ENCODE measurements around the gene ZMYND12. TPM values are rescaled to one million over a fixed set of nuclear protein-coding genes. Genes with fewer than 3 reads are reported as not detected.

Gene ZMYND12
- polyA plus RNA-seq, 1 donor from 2014 or later, result 0.21 TPM

GRCh38 chr1:42419126-42419821 lies 36.5 kb downstream of the ZMYND12 start:
- Histone ChIP-seq H3K9me3 (ENCODE audit: low read length) (no peaks in the 10 kb centered on the region), H3K9ac (ENCODE audit: low read length) (peak overlapping the region; percentile 59), H3K9me2 (ENCODE audit: insufficient read depth, low read length) (no peaks in the 10 kb centered on the region), H3K27ac (ENCODE audit: low read length) (peak overlapping the region; percentile 95), H3K4me2 (ENCODE audit: low read length) (no peak overlapping the region), H3K36me3 (ENCODE audit: insufficient read depth, low read length) (peaks cover 9% of the 10 kb centered on the region), H2AFZ (ENCODE audit: low read depth, low read length) (no peak overlapping the region), H3K79me2 (replicated peaks; ENCODE audit: insufficient read depth, low read length) (no peaks in the 10 kb centered on the region), H3K4me3 (ENCODE audit: low read length) (peak overlapping the region; percentile 52), H3F3A (ENCODE audit: insufficient read depth, low read length, poor library complexity, severe bottlenecking) (peaks cover 21% of the 10 kb centered on the region), H4K20me1 (ENCODE audit: insufficient read depth) (no peaks in the 10 kb centered on the region), H3K27me3 (ENCODE audit: insufficient read depth, low read depth, low read length) (no peaks in the 10 kb centered on the region)
- no peak for TF ChIP-seq EZH2 (IDR thresholded peaks at IDR 0.05; ENCODE audit: borderline replicate concordance, insufficient read depth, low read length, poor library complexity, severe bottlenecking)
- TF ChIP-seq EP300 (conservative IDR thresholded peaks at IDR 0.05; ENCODE audit: poor library complexity, severe bottlenecking), result no peak
- TF ChIP-seq TAF1 (IDR thresholded peaks at IDR 0.05; ENCODE audit: low read depth), result no peak
- no peak for TF ChIP-seq CTCF (IDR thresholded peaks at IDR 0.05; ENCODE audit: poor library complexity, severe bottlenecking)
- TF ChIP-seq RAD21 (conservative IDR thresholded peaks at IDR 0.05), result no peak
- TF ChIP-seq SMC3 (conservative IDR thresholded peaks at IDR 0.05; ENCODE audit: poor library complexity), result no peak
- TF ChIP-seq REST (IDR thresholded peaks at IDR 0.05; ENCODE audit: borderline replicate concordance), result no peak

GRCh38 chr1:42418516-42418915 lies 37.3 kb downstream of the ZMYND12 start:
- H3K9me3 ChIP-seq (ENCODE audit: low read length), result no peaks in the 10 kb centered on the region
- H3K9me2 ChIP-seq (ENCODE audit: insufficient read depth, low read length), result no peaks in the 10 kb centered on the region
- no peak overlapping the region for H3K4me2 ChIP-seq (ENCODE audit: low read length)
- H3K27ac ChIP-seq (ENCODE audit: low read length), result peak overlapping the region; percentile 95
- TF ChIP-seq EZH2 (IDR thresholded peaks at IDR 0.05; ENCODE audit: borderline replicate concordance, insufficient read depth, low read length, poor library complexity, severe bottlenecking), result no peak
- TF ChIP-seq POLR2AphosphoS5 (IDR thresholded peaks at IDR 0.05), result no peak
- TF ChIP-seq RAD21 (conservative IDR thresholded peaks at IDR 0.05), result no peak
- TF ChIP-seq REST (IDR thresholded peaks at IDR 0.05; ENCODE audit: borderline replicate concordance), result peak; percentile 5
- no peak for TF ChIP-seq EP300 (conservative IDR thresholded peaks at IDR 0.05; ENCODE audit: poor library complexity, severe bottlenecking)
- TF ChIP-seq MXI1 (conservative IDR thresholded peaks at IDR 0.05; ENCODE audit: poor library complexity, severe bottlenecking), result no peak
- TF ChIP-seq TAF1 (IDR thresholded peaks at IDR 0.05; ENCODE audit: low read depth), result no peak
- no peaks in the 10 kb centered on the region for H3K27me3 ChIP-seq (ENCODE audit: insufficient read depth, low read depth, low read length)
- peaks cover 12% of the 10 kb centered on the region for H3K36me3 ChIP-seq (ENCODE audit: insufficient read depth, low read length)
- no peaks in the 10 kb centered on the region for H4K20me1 ChIP-seq (ENCODE audit: insufficient read depth)
- H3K4me3 ChIP-seq (ENCODE audit: low read length), result peak overlapping the region; percentile 38
- H2AFZ ChIP-seq (ENCODE audit: low read depth, low read length), result no peak overlapping the region
- H3K79me2 ChIP-seq (replicated peaks; ENCODE audit: insufficient read depth, low read length), result no peaks in the 10 kb centered on the region
- H3K9ac ChIP-seq (ENCODE audit: low read length), result peak overlapping the region; percentile 59
- peaks cover 21% of the 10 kb centered on the region for H3F3A ChIP-seq (ENCODE audit: insufficient read depth, low read length, poor library complexity, severe bottlenecking)
